Ovary (tissue), 9 donors: ENCODE results near the gene SPACA7. TPM values are rescaled to one million over a fixed set of nuclear protein-coding genes. Genes with fewer than 3 reads are reported as not detected.

Experiments used
- DNase-seq, 5 donors: peaks; one replicate each; pipeline ENCODE4 v3.0.0-alpha.2; 2019 to 2020
- H3K27ac ChIP-seq, 2 donors: fragments of 200-600 bp; one replicate each; pipeline versions ENCODE4 v1.5.1 to v1.8.0; 2019 to 2022
- H3K27me3 ChIP-seq: fragments of 200-600 bp; one replicate; pipeline ENCODE4 v1.8.0; 2022
- H3K36me3 ChIP-seq: fragments of 200-600 bp; sonication (generic); one replicate; pipeline ENCODE4 v1.5.1; 2019
- H3K4me1 ChIP-seq: one replicate; pipeline ENCODE4 v1.8.1; 2013; ENCODE audit warnings: mild to moderate bottlenecking, moderate library complexity; ENCODE audit not compliant: insufficient read depth
- H3K4me3 ChIP-seq: fragments of 200-600 bp; sonication (generic); one replicate; pipeline ENCODE4 v1.5.1; 2017
- H3K9me3 ChIP-seq, 2 donors: fragments of 200-600 bp in 1 of 2; sonication (generic) in 1 of 2; one replicate each; pipeline versions ENCODE4 v1.5.1 to v1.8.1; 2013 to 2019; ENCODE audit warnings: mild to moderate bottlenecking in 1 of 2, moderate library complexity in 1 of 2
- EP300 ChIP-seq: sonication (generic); formaldehyde crosslinking; IDR thresholded peaks from one replicate; pipeline ENCODE4 v1.6.1; 2017; ENCODE audit warnings: antibody characterized with exemption
- POLR2A ChIP-seq: fragments of 450-650 bp; IDR thresholded peaks from one replicate; pipeline ENCODE4 v1.6.1; 2017; ENCODE audit warnings: antibody characterized with exemption, mild to moderate bottlenecking, moderate library complexity
- WGBS, 3 donors: extraction: QIAGEN DNeasy Blood & Tissue Kit in 1 of 3; methylation state at CpG; one replicate each; pipeline versions ENCODE4 v1.1.5 to v1.1.7; 2013 to 2017; 5-methylcytosine and 5-hydroxymethylcytosine counted together
- intact Hi-C, 4 donors: fragments of 100-400 bp; cut with DNase I; formaldehyde crosslinking; loops; one replicate each; pipeline versions ENCODE4 v1.11.0 to v1.15.1; 2022 to 2023
- polyA plus RNA-seq, 2 donors: library from polyadenylated mRNA; stranded (reverse); fragments of 200-250 nt in 1 of 2; fragments of 350-450 nt in 1 of 2; fragmentation: Illumina TruSeq in 1 of 2; extraction: RNeasy Lipid Tissue Mini Kit (QIAGEN cat#74804) in 1 of 2; gene quantifications; one replicate each; pipeline ENCODE4 v1.2.3, GENCODE V29; 2013 to 2014
- total RNA-seq, 7 donors: library from RNA; depleted of rRNA in 2 of 7; stranded (reverse); fragments of >200 nt in 2 of 7; fragmentation: NEBNext Ultra II Directional in 3 of 7; extraction: Animal tissue kit (Norgen Biotek cat#: 25700) in 3 of 7; gene quantifications; one replicate each; pipeline versions ENCODE4 v1.1.0 to v1.2.4, GENCODE V29; 2016 to 2023
- TF ChIP-seq, protein P1 (sequence below), 3 donors: fragments of 450-650 bp in 2 of 3; fragments of 200-600 bp in 1 of 3; IDR thresholded peaks; one replicate each; pipeline versions ENCODE4 v1.5.1 to v1.8.0; 2016 to 2022; ENCODE audit warnings: antibody characterized with exemption in 3 of 3, mild to moderate bottlenecking in 1 of 3
- donor health status: DM: no; HTN: no; CAD: no; lungs with moderate emphysema.
- donor health status: DM: no; HTN: no; CAD: no.
- donor health status: Bipolar disorder and iron deficiency.
- donor health status: DM: yes; HTN: yes; CAD: no.
- donor health status: DM: no; HTN: no; CAD: no.
- donor health status: DM: yes; HTN: yes; CAD: no.

The SPACA7 gene
- total and polyA plus RNA-seq, 9 donors: not detected

DNA sequence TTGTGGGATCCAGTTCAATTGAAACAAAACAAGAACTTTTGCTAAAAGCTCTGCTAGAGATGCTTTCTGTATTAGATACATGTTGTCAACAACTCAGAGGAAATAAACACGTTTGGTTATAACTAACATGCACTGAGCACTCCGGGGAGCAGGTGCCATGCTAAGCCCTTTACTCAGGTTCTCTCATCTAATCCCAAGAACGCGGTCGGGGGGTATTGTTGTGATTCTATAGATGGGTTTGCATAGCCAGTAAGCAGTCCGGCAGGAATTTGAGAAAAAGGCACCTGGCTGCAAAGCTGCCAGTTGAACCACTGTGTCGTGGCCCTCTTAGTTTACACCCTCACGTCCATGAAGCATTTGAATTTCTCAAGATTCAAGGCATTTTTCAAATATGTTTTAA is 24.3 kb upstream of the SPACA7 start:
- Histone ChIP-seq H3K36me3 (no peaks in the 10 kb centered on the region), H3K4me3 (no peak overlapping the region), H3K9me3 (no peaks in the 10 kb centered on the region), H3K27me3 (no peaks in the 10 kb centered on the region), H3K4me1 (no peaks in the 10 kb centered on the region), H3K27ac (no peak overlapping the region)
- TF ChIP-seq POLR2A (no peak), EP300 (no peak)
- TF ChIP-seq, protein P1, sequence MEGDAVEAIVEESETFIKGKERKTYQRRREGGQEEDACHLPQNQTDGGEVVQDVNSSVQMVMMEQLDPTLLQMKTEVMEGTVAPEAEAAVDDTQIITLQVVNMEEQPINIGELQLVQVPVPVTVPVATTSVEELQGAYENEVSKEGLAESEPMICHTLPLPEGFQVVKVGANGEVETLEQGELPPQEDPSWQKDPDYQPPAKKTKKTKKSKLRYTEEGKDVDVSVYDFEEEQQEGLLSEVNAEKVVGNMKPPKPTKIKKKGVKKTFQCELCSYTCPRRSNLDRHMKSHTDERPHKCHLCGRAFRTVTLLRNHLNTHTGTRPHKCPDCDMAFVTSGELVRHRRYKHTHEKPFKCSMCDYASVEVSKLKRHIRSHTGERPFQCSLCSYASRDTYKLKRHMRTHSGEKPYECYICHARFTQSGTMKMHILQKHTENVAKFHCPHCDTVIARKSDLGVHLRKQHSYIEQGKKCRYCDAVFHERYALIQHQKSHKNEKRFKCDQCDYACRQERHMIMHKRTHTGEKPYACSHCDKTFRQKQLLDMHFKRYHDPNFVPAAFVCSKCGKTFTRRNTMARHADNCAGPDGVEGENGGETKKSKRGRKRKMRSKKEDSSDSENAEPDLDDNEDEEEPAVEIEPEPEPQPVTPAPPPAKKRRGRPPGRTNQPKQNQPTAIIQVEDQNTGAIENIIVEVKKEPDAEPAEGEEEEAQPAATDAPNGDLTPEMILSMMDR (IDR thresholded peaks at IDR 0.05): no peak
- WGBS, 3 donors: 16 to 23% (median 21%) methylated on average over 8 of the region's 8 CpGs
- DNase-seq: no peak
- intact Hi-C loops: no loop called here

GRCh38 chr13:112353856-112354255 is 22.3 kb upstream of the SPACA7 start:
- DNase-seq: no peak
- H3K27ac ChIP-seq: no peak overlapping the region
- no peaks in the 10 kb centered on the region for H3K36me3 ChIP-seq
- H3K9me3 ChIP-seq: no peaks in the 10 kb centered on the region
- no peak overlapping the region for H3K4me3 ChIP-seq
- no peaks in the 10 kb centered on the region for H3K4me1 ChIP-seq
- WGBS, 3 donors: 82 to 86% (median 83%) methylated on average over 11 of the region's 11 CpGs
- intact Hi-C loops: no loop called here
- H3K27me3 ChIP-seq: no peaks in the 10 kb centered on the region
- TF ChIP-seq POLR2A: no peak
- TF ChIP-seq, protein P1 (IDR thresholded peaks at IDR 0.05): no peak
- no peak for TF ChIP-seq EP300

GRCh38 chr13:112354330-112355273 is 21.6 kb upstream of the SPACA7 start:
- 81 to 87% (median 85%) methylated on average over 32 of the region's 32 CpGs for WGBS, 3 donors
- DNase-seq: no peak
- H3K27ac ChIP-seq: no peak overlapping the region
- no peaks in the 10 kb centered on the region for H3K27me3 ChIP-seq
- H3K4me1 ChIP-seq: no peaks in the 10 kb centered on the region
- TF ChIP-seq, protein P1 (IDR thresholded peaks at IDR 0.05): no peak
- TF ChIP-seq POLR2A: no peak
- no peak for TF ChIP-seq EP300
- no peak overlapping the region for H3K4me3 ChIP-seq
- intact Hi-C loops: no loop called here
- no peaks in the 10 kb centered on the region for H3K36me3 ChIP-seq
- no peaks in the 10 kb centered on the region for H3K9me3 ChIP-seq

GRCh38 chr13:112355274-112355838 is 20.8 kb upstream of the SPACA7 start:
- no peak for DNase-seq

More at GRCh38 chr13:112355274-112355838, 20.8 kb upstream of the SPACA7 start:
- no peak for TF ChIP-seq POLR2A
- no peak for TF ChIP-seq EP300
- TF ChIP-seq, protein P1 (IDR thresholded peaks at IDR 0.05): no peak
- Histone ChIP-seq H3K4me1 (no peaks in the 10 kb centered on the region), H3K27ac (no peak overlapping the region), H3K27me3 (no peaks in the 10 kb centered on the region), H3K36me3 (no peaks in the 10 kb centered on the region), H3K4me3 (no peak overlapping the region), H3K9me3 (no peaks in the 10 kb centered on the region)
- intact Hi-C loops: no loop called here
- 79 to 80% (median 80%) methylated on average over 15 of the region's 15 CpGs for WGBS, 3 donors
